Testis (tissue), 2 donors: ENCODE measurements around the gene ANKS4B.

Source experiments
- POLR2A ChIP-seq: fragments of 450-650 bp; IDR thresholded peaks from one replicate; pipeline ENCODE4 v1.6.1; 2017; ENCODE audit warnings: antibody characterized with exemption, mild to moderate bottlenecking, moderate library complexity
- TF ChIP-seq, protein P1 (sequence below), 3 experiments: fragments of 450-650 bp in 2 of 3; fragments of 200-600 bp in 1 of 3; sonication (generic) in 1 of 3; IDR thresholded peaks; one replicate each; pipeline ENCODE4 v1.5.1; 2016 to 2019; ENCODE audit warnings: antibody characterized with exemption in 3 of 3, mild to moderate bottlenecking in 2 of 3, moderate library complexity in 1 of 3

DNA sequence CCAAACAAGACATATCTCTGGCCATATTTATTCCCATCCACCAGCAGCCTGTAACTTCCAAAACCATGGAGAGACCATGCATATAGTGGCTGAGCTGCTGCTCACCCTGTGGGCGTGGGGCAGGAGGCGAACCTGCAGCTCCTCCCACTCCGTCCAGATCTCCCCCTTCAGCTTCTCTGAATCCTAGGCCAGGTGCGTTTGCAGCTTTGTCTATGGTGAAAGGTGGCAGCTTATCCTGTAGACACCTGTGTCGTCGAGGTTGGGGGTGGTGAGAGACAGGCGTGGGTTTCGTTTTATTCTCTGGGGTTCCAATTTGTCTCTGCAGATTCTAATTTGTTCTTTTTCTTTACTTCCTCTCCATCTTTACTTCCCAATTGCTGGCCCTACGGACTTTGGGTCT is 9.7 kb upstream of the ANKS4B start:
- no peak for TF ChIP-seq POLR2A
- TF ChIP-seq, protein P1, sequence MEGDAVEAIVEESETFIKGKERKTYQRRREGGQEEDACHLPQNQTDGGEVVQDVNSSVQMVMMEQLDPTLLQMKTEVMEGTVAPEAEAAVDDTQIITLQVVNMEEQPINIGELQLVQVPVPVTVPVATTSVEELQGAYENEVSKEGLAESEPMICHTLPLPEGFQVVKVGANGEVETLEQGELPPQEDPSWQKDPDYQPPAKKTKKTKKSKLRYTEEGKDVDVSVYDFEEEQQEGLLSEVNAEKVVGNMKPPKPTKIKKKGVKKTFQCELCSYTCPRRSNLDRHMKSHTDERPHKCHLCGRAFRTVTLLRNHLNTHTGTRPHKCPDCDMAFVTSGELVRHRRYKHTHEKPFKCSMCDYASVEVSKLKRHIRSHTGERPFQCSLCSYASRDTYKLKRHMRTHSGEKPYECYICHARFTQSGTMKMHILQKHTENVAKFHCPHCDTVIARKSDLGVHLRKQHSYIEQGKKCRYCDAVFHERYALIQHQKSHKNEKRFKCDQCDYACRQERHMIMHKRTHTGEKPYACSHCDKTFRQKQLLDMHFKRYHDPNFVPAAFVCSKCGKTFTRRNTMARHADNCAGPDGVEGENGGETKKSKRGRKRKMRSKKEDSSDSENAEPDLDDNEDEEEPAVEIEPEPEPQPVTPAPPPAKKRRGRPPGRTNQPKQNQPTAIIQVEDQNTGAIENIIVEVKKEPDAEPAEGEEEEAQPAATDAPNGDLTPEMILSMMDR (IDR thresholded peaks at IDR 0.05), result no peak
